ENCODE results near the gene OR13J1.

DNA sequence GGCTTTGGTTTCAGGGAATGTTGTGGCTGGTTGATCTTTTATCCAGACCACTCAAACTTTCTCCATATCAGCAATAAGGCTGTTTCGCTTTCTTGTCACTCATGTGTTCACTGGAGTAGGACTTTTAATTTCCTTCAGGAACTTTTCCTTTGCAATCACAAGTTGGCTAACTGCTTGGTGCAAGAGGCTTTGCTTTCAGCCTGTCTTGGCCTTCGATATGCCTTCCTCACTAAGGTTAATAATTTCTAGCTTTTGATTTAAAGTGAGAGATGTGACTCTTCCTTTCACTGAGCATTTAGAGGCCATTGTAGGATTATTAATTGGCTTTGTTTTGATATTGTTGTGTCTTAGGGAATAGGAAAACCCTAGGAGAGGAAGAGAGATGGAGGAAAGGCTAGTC lies 28.8 kb upstream of the OR13J1 start:
- TF ChIP-seq JUN (IDR thresholded peaks at IDR 0.05) (no peak), CTCF (IDR thresholded peaks at IDR 0.05) (no peak), POLR2AphosphoS2 (conservative IDR thresholded peaks at IDR 0.05; ENCODE audit: low read length) (no peak), BCL3 (IDR thresholded peaks at IDR 0.05) (no peak), HOXA7 (CRISPR knock-in tag; IDR thresholded peaks at IDR 0.05) (no peak), ZFP36 (IDR thresholded peaks at IDR 0.05; ENCODE audit: borderline replicate concordance, partially characterized antibody) (no peak), ZNF302 (CRISPR knock-in tag; IDR thresholded peaks at IDR 0.05) (no peak), POLR2A (IDR thresholded peaks at IDR 0.05; ENCODE audit: low read length) (no peak), HDAC2 (IDR thresholded peaks at IDR 0.05) (no peak), RAD21 (conservative IDR thresholded peaks at IDR 0.05 in 1 of 2, IDR thresholded peaks at IDR 0.05 in 1 of 2) (no peak), CHD2 (IDR thresholded peaks at IDR 0.05; ENCODE audit: low read length, partially characterized antibody) (no peak)
- TF ChIP-seq, protein P1, sequence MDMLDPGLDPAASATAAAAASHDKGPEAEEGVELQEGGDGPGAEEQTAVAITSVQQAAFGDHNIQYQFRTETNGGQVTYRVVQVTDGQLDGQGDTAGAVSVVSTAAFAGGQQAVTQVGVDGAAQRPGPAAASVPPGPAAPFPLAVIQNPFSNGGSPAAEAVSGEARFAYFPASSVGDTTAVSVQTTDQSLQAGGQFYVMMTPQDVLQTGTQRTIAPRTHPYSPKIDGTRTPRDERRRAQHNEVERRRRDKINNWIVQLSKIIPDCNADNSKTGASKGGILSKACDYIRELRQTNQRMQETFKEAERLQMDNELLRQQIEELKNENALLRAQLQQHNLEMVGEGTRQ (IDR thresholded peaks at IDR 0.05), result no peak
- TF ChIP-seq, protein P2, sequence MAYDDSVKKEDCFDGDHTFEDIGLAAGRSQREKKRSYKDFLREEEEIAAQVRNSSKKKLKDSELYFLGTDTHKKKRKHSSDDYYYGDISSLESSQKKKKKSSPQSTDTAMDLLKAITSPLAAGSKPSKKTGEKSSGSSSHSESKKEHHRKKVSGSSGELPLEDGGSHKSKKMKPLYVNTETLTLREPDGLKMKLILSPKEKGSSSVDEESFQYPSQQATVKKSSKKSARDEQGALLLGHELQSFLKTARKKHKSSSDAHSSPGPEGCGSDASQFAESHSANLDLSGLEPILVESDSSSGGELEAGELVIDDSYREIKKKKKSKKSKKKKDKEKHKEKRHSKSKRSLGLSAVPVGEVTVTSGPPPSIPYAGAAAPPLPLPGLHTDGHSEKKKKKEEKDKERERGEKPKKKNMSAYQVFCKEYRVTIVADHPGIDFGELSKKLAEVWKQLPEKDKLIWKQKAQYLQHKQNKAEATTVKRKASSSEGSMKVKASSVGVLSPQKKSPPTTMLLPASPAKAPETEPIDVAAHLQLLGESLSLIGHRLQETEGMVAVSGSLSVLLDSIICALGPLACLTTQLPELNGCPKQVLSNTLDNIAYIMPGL (CRISPR knock-in tag; IDR thresholded peaks at IDR 0.05; ENCODE audit: borderline replicate concordance), result no peak
- TF ChIP-seq, protein P3, sequence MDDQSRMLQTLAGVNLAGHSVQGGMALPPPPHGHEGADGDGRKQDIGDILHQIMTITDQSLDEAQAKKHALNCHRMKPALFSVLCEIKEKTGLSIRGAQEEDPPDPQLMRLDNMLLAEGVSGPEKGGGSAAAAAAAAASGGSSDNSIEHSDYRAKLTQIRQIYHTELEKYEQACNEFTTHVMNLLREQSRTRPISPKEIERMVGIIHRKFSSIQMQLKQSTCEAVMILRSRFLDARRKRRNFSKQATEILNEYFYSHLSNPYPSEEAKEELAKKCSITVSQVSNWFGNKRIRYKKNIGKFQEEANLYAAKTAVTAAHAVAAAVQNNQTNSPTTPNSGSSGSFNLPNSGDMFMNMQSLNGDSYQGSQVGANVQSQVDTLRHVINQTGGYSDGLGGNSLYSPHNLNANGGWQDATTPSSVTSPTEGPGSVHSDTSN (IDR thresholded peaks at IDR 0.05), result no peak

Measured in A549 (cell line).